HCT116 (cell line): ENCODE results near the gene KRT13. TPM values are rescaled to one million over a fixed set of nuclear protein-coding genes. Genes with fewer than 3 reads are reported as not detected.

Experiments used
- ATAC-seq: fragments of 200-7000 bp; cut with Tn5 transposase; 2 replicates; pipeline ENCODE4 v1.9.1; 2020; ENCODE audit warnings: mild to moderate bottlenecking, moderate library complexity
- BruUV-seq: library from RNA; stranded (reverse); fragments of 400-500 nt; replicated peaks from 2 replicates; lab custom pipeline; 2021; lab: Mats Ljungman, UMichigan
- CTCF ChIA-PET: fragments of 300-600 bp; sonication (Branson Sonifier 250); formaldehyde crosslinking; loops from one replicate; lab custom pipeline; 2021; ENCODE audit warnings: antibody characterized with exemption; lab: Charles Lee
- POLR2A ChIA-PET: fragments of 300-600, 350-600 bp; sonication (Branson Sonifier 250); formaldehyde crosslinking; loops from one replicate; lab custom pipeline; 2021; ENCODE audit warnings: antibody characterized with exemption; lab: Charles Lee
- RAD21 ChIA-PET, 2 experiments: fragments of 300-600 bp; sonication (Branson Sonifier 250); formaldehyde crosslinking; loops; one replicate each; lab custom pipeline; 2023; ENCODE audit warnings: low total read pairs in 2 of 2; ENCODE audit not compliant: uncharacterized antibody in 2 of 2, unreplicated experiment in 2 of 2, low non-redundant PET in 1 of 2; lab: Charles Lee
- DNase-seq: peaks from one replicate; pipeline ENCODE4 v3.0.0-alpha.2; 2010; ENCODE audit warnings: low read depth, low spot score
- H2AFZ ChIP-seq: fragments of 200-600 bp; shearing (Covaris generic), sonication (generic); 2 replicates; pipeline ENCODE4 v1.6.1; 2017; ENCODE audit warnings: low read depth, mixed run types, mixed read lengths, antibody characterized with exemption, low read length; ENCODE audit not compliant: poor library complexity, severe bottlenecking
- H3K27ac ChIP-seq: 2 replicates; pipeline ENCODE4 v1.5.1; 2012; ENCODE audit warnings: low read depth, low read length
- H3K27me3 ChIP-seq: fragments of 200-600 bp; sonication (generic); 2 replicates; pipeline ENCODE4 v1.6.1; 2016; ENCODE audit warnings: mixed run types, low read length, mixed read lengths; ENCODE audit not compliant: insufficient read depth
- H3K36me3 ChIP-seq, 2 experiments: fragments of 200-500 bp in 1 of 2; fragments of 200-600 bp in 1 of 2; sonication (Bioruptor generic) in 1 of 2; sonication (generic) in 1 of 2; 2 replicates each; pipeline versions ENCODE4 v1.5.1 to v1.6.1; 2014 to 2016; ENCODE audit warnings: low read length in 2 of 2, inconsistent platforms in 1 of 2, mixed read lengths in 1 of 2, mixed run types in 1 of 2; ENCODE audit not compliant: insufficient read depth in 2 of 2, control insufficient read depth in 1 of 2
- H3K4me1 ChIP-seq, 2 experiments: fragments of 200-600 bp in 1 of 2; sonication (generic) in 1 of 2; 2 replicates each; pipeline versions ENCODE4 v1.5.1 to v1.6.1; 2012 to 2017; ENCODE audit warnings: low read length in 2 of 2, inconsistent platforms in 1 of 2, mild to moderate bottlenecking in 1 of 2, mixed read lengths in 1 of 2, mixed run types in 1 of 2, moderate library complexity in 1 of 2; ENCODE audit not compliant: insufficient read depth in 2 of 2, control insufficient read depth in 1 of 2
- H3K4me2 ChIP-seq: fragments of 200-600 bp; sonication (generic); 2 replicates; pipeline ENCODE4 v1.6.1; 2017; ENCODE audit warnings: mixed run types, low read length, mixed read lengths
- H3K4me3 ChIP-seq, 2 experiments: fragments of 200-600 bp in 1 of 2; sonication (generic) in 1 of 2; replicated peaks in 1 of 2; 2 replicates each; pipeline ENCODE4 v1.5.1; 2011 to 2016; ENCODE audit warnings: low read length in 2 of 2, control low read depth in 1 of 2, low read depth in 1 of 2, mild to moderate bottlenecking in 1 of 2, mixed read lengths in 1 of 2, mixed run types in 1 of 2
- H3K79me2 ChIP-seq: fragments of 200-600 bp; sonication (generic); 2 replicates; pipeline ENCODE4 v1.6.1; 2017; ENCODE audit warnings: mild to moderate bottlenecking, mixed run types, low read length, moderate library complexity, mixed read lengths; ENCODE audit not compliant: insufficient read depth
- H3K9ac ChIP-seq: fragments of 200-600 bp; sonication (generic); 2 replicates; pipeline ENCODE4 v1.6.1; 2016; ENCODE audit warnings: low read length, mixed read lengths
- H3K9me2 ChIP-seq: fragments of 200-600 bp; sonication (generic), shearing (Covaris generic); 2 replicates; pipeline ENCODE4 v1.6.1; 2017; ENCODE audit warnings: mixed run types, mild to moderate bottlenecking, moderate library complexity; ENCODE audit not compliant: insufficient read depth
- H3K9me3 ChIP-seq, 2 experiments: fragments of 200-500 bp in 1 of 2; fragments of 200-600 bp in 1 of 2; sonication (Bioruptor generic) in 1 of 2; sonication (generic) in 1 of 2; 2 replicates each; pipeline ENCODE4 v1.6.1; 2014 to 2017; ENCODE audit warnings: low read length in 2 of 2, mixed read lengths in 2 of 2, inconsistent platforms in 1 of 2, low read depth in 1 of 2, mild to moderate bottlenecking in 1 of 2, mixed run types in 1 of 2, moderate library complexity in 1 of 2; ENCODE audit not compliant: control insufficient read depth in 1 of 2, insufficient read depth in 1 of 2
- H4K20me1 ChIP-seq: fragments of 200-600 bp; sonication (generic), shearing (Covaris generic); 2 replicates; pipeline ENCODE4 v1.6.1; 2017; ENCODE audit warnings: mixed run types, mild to moderate bottlenecking, moderate library complexity; ENCODE audit not compliant: insufficient read depth
- ATF3 ChIP-seq: IDR thresholded peaks from 2 replicates; pipeline ENCODE4 v1.6.1; 2012
- CEBPB ChIP-seq: IDR thresholded peaks from 2 replicates; pipeline ENCODE4 v1.6.1; 2012; ENCODE audit warnings: low read depth
- EGR1 ChIP-seq: IDR thresholded peaks from 2 replicates; pipeline ENCODE4 v1.6.1; 2012; ENCODE audit warnings: low read depth
- ELF1 ChIP-seq: IDR thresholded peaks from 2 replicates; pipeline ENCODE4 v1.6.1; 2012; ENCODE audit warnings: low read depth, borderline replicate concordance
- EZH2 ChIP-seq: fragments of 200-600 bp; sonication (generic); IDR thresholded peaks from 2 replicates; pipeline ENCODE4 v1.6.1; 2017; ENCODE audit warnings: antibody characterized with exemption, mixed run types
- EZH2phosphoT487 ChIP-seq: fragments of 200-600 bp; IDR thresholded peaks from 2 replicates; pipeline ENCODE4 v1.6.1; 2018; ENCODE audit warnings: antibody characterized with exemption, borderline replicate concordance
- FOSL1 ChIP-seq: IDR thresholded peaks from 2 replicates; pipeline ENCODE4 v1.6.1; 2012; ENCODE audit warnings: low read depth
- JUND ChIP-seq: IDR thresholded peaks from 2 replicates; pipeline ENCODE4 v1.6.1; 2012
- POLR2A ChIP-seq: IDR thresholded peaks from 2 replicates; pipeline ENCODE4 v1.7.0; 2011; ENCODE audit warnings: borderline replicate concordance; ENCODE audit not compliant: insufficient read depth, insufficient read length; ENCODE audit errors: extremely low read depth
- RAD21 ChIP-seq: IDR thresholded peaks from 2 replicates; pipeline ENCODE4 v1.6.1; 2012; ENCODE audit warnings: low read depth, mild to moderate bottlenecking
- SIN3A ChIP-seq: IDR thresholded peaks from 2 replicates; pipeline ENCODE4 v1.6.1; 2012; ENCODE audit warnings: low read depth
- SP1 ChIP-seq: IDR thresholded peaks from 2 replicates; pipeline ENCODE4 v1.6.1; 2012; ENCODE audit warnings: low read depth
- TCF7L2 ChIP-seq: IDR thresholded peaks from 2 replicates; pipeline ENCODE4 v1.7.0; 2011; ENCODE audit warnings: borderline replicate concordance, inconsistent platforms; ENCODE audit not compliant: insufficient read depth, insufficient read length; ENCODE audit errors: extremely low read depth
- ZFX ChIP-seq: fragments of 450-650 bp; IDR thresholded peaks from 2 replicates; pipeline ENCODE4 v1.6.1; 2017
- ZNF274 ChIP-seq: fragments of 200-500 bp; sonication (Bioruptor generic); IDR thresholded peaks from 2 replicates; pipeline ENCODE4 v1.6.1; 2014; ENCODE audit warnings: mild to moderate bottlenecking, low read depth, low read length, inconsistent platforms
- intact Hi-C: fragments of 100-400 bp; cut with micrococcal nuclease; formaldehyde crosslinking; loops from 2 replicates; pipeline ENCODE4 v1.10.0; 2022
- total RNA-seq: library from RNA; stranded (reverse); gene quantifications from one replicate; pipeline ENCODE4 v1.2.1, GENCODE V29; 2021; ENCODE audit not compliant: unreplicated experiment
- TF ChIP-seq, protein P1 (sequence below), 3 experiments: fragments of 200-600 bp in 1 of 3; sonication (generic) in 1 of 3; IDR thresholded peaks in 2 of 3; conservative IDR thresholded peaks in 1 of 3; 2 replicates each; pipeline ENCODE4 v1.5.1; 2012 to 2017; ENCODE audit warnings: low read depth in 2 of 3, low read length in 2 of 3, antibody characterized with exemption in 1 of 3, borderline replicate concordance in 1 of 3, control low read depth in 1 of 3, mild to moderate bottlenecking in 1 of 3, mixed read lengths in 1 of 3, mixed run types in 1 of 3, moderate library complexity in 1 of 3; ENCODE audit not compliant: insufficient read depth in 1 of 3
- TF ChIP-seq, protein P2 (sequence below): IDR thresholded peaks from 2 replicates; pipeline ENCODE4 v1.6.1; 2011; ENCODE audit warnings: mild to moderate bottlenecking, low read length, moderate library complexity; ENCODE audit not compliant: insufficient replicate concordance; ENCODE audit errors: extremely low read depth
- TF ChIP-seq, protein P3 (sequence below): IDR thresholded peaks from 2 replicates; pipeline ENCODE4 v1.6.1; 2012; ENCODE audit warnings: low read depth
- TF ChIP-seq, protein P4 (sequence below): IDR thresholded peaks from 2 replicates; pipeline ENCODE4 v1.6.1; 2012

Gene KRT13
- total RNA-seq, 1 experiment from 2014 or later = 3.7 TPM

- intact Hi-C loops = no loop called here
- Histone ChIP-seq H3K27ac (no peak overlapping the region), H3K9me2 (no peaks in the 10 kb centered on the region), H2AFZ (no peak overlapping the region), H3K9me3 (no peaks in the 10 kb centered on the region), H3K4me2 (no peak overlapping the region), H3K36me3 (no peaks in the 10 kb centered on the region), H3K79me2 (no peaks in the 10 kb centered on the region), H3K4me3 (no peak overlapping the region), H4K20me1 (no peaks in the 10 kb centered on the region), H3K9ac (no peak overlapping the region), H3K27me3 (no peaks in the 10 kb centered on the region), H3K4me1 (peaks cover 22 to 72% of the 10 kb centered on the region in 2 experiments)
- no TSS peak for BruUV-seq
- ChIA-PET RAD21 (interaction anchor here in 1 of 2 experiments (1.0 kb wide), 1 partner anchor 12 kb away, joined by 3 read pairs; no protein-coding TSS in a partner anchor), CTCF (interaction anchor here (1.2 to 4.9 kb wide), 2 partner anchors 12 to 126 kb away, joined by 5 to 39 read pairs; no protein-coding TSS in a partner anchor), POLR2A (interaction anchor here (0.7 to 2.3 kb wide), 4 partner anchors 9 to 15 kb away, joined by 3 to 7 read pairs (median 4); partner anchors contain the start of gene KRT19)
- ATAC-seq = no peak
- no peak for DNase-seq
- TF ChIP-seq ZFX = no peak
- TF ChIP-seq EGR1 = no peak
- no peak for TF ChIP-seq EZH2phosphoT487
- TF ChIP-seq, protein P1, sequence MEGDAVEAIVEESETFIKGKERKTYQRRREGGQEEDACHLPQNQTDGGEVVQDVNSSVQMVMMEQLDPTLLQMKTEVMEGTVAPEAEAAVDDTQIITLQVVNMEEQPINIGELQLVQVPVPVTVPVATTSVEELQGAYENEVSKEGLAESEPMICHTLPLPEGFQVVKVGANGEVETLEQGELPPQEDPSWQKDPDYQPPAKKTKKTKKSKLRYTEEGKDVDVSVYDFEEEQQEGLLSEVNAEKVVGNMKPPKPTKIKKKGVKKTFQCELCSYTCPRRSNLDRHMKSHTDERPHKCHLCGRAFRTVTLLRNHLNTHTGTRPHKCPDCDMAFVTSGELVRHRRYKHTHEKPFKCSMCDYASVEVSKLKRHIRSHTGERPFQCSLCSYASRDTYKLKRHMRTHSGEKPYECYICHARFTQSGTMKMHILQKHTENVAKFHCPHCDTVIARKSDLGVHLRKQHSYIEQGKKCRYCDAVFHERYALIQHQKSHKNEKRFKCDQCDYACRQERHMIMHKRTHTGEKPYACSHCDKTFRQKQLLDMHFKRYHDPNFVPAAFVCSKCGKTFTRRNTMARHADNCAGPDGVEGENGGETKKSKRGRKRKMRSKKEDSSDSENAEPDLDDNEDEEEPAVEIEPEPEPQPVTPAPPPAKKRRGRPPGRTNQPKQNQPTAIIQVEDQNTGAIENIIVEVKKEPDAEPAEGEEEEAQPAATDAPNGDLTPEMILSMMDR (IDR thresholded peaks at IDR 0.05 in 2 of 3, conservative IDR thresholded peaks at IDR 0.05 in 1 of 3; ENCODE audit: borderline replicate concordance in 1 of 3, insufficient read depth in 1 of 3, low read depth in 2 of 3, low read length in 2 of 3) = no peak
- TF ChIP-seq, protein P2, sequence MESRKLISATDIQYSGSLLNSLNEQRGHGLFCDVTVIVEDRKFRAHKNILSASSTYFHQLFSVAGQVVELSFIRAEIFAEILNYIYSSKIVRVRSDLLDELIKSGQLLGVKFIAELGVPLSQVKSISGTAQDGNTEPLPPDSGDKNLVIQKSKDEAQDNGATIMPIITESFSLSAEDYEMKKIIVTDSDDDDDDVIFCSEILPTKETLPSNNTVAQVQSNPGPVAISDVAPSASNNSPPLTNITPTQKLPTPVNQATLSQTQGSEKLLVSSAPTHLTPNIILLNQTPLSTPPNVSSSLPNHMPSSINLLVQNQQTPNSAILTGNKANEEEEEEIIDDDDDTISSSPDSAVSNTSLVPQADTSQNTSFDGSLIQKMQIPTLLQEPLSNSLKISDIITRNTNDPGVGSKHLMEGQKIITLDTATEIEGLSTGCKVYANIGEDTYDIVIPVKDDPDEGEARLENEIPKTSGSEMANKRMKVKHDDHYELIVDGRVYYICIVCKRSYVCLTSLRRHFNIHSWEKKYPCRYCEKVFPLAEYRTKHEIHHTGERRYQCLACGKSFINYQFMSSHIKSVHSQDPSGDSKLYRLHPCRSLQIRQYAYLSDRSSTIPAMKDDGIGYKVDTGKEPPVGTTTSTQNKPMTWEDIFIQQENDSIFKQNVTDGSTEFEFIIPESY = no peak
- no peak for TF ChIP-seq RAD21
- TF ChIP-seq POLR2A = no peak
- TF ChIP-seq CEBPB = no peak
- no peak for TF ChIP-seq SIN3A
- TF ChIP-seq ZNF274 = no peak
- TF ChIP-seq EZH2 = no peak
- TF ChIP-seq, protein P3, sequence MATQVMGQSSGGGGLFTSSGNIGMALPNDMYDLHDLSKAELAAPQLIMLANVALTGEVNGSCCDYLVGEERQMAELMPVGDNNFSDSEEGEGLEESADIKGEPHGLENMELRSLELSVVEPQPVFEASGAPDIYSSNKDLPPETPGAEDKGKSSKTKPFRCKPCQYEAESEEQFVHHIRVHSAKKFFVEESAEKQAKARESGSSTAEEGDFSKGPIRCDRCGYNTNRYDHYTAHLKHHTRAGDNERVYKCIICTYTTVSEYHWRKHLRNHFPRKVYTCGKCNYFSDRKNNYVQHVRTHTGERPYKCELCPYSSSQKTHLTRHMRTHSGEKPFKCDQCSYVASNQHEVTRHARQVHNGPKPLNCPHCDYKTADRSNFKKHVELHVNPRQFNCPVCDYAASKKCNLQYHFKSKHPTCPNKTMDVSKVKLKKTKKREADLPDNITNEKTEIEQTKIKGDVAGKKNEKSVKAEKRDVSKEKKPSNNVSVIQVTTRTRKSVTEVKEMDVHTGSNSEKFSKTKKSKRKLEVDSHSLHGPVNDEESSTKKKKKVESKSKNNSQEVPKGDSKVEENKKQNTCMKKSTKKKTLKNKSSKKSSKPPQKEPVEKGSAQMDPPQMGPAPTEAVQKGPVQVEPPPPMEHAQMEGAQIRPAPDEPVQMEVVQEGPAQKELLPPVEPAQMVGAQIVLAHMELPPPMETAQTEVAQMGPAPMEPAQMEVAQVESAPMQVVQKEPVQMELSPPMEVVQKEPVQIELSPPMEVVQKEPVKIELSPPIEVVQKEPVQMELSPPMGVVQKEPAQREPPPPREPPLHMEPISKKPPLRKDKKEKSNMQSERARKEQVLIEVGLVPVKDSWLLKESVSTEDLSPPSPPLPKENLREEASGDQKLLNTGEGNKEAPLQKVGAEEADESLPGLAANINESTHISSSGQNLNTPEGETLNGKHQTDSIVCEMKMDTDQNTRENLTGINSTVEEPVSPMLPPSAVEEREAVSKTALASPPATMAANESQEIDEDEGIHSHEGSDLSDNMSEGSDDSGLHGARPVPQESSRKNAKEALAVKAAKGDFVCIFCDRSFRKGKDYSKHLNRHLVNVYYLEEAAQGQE = no peak
- TF ChIP-seq SP1 = no peak
- no peak for TF ChIP-seq FOSL1
- TF ChIP-seq ATF3 = no peak
- no peak for TF ChIP-seq ELF1
- TF ChIP-seq JUND = no peak
- no peak for TF ChIP-seq TCF7L2
- TF ChIP-seq, protein P4, sequence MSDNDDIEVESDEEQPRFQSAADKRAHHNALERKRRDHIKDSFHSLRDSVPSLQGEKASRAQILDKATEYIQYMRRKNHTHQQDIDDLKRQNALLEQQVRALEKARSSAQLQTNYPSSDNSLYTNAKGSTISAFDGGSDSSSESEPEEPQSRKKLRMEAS = no peak
Observed at GRCh38 chr17:41536741-41537613, 31.6 kb upstream of the KRT13 start.
